ENCODE data around the gene WDPCP.
"Not testable (repeated sequence)": the region's sequence is repeated elsewhere in the genome, so short reads cannot be mapped to it uniquely, and the experiment has no call there.

Gene WDPCP

GRCh38 chr2:63588385-63589147, at the start of gene WDPCP, which contains the start of gene MDH1:
Gene WDPCP, minus strand, starts transcription at chr2:63588477. Its CDS starts 206 bp downstream, at chr2:63588271.
Gene MDH1, plus strand, starts transcription at chr2:63588963. Its CDS starts 81 bp downstream, at chr2:63589044.
- peak; percentile 96 for DNase-seq

DNA sequence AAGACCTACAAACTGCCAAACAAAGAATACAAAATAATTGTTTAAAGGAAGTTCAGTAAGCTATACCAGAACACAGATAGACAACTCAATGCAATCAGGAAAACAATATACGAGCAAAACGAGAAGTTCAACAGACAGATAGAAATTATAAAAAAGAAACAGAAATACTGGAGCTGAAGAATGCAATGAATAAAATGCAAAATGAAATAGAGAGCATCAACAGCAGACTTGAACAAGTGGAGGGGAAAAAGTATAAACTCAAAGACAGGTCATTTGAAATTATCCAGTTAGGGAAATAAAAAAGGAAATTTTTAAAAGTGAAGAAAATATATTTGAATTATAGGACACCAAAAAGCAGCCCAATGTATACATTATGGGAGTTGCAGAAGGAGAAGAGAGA, 44.1 kb upstream of the WDPCP start:
- no peak for DNase-seq

DNA sequence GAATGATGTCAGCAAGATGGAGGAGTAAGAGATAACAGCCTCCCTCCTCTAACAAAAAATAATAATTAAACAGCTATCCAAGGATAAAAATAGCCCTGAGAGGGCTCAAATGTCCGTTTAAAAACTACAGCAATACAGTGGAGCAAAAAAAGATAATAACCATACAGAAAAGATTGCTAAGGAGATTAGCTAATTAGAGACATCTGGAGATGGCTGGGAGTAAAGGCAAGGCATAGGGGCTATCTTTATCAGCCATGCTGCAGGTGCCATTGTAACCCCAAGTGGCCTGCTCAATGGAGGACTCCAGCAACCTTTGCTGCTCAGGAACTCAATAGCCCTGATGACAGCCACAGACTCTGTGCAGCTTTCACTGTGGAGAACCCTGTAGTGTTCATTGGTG, 43.2 kb upstream of the WDPCP start:
- DNase-seq = no peak

GRCh38 chr2:63628403-63628942, 40.2 kb upstream of the WDPCP start:
- no peak for DNase-seq

- DNase-seq = no peak
Observed at GRCh38 chr2:63627866-63628265, 39.6 kb upstream of the WDPCP start.

GRCh38 chr2:63623763-63624162, 35.5 kb upstream of the WDPCP start:
- DNase-seq = not testable (repeated sequence)

DNA sequence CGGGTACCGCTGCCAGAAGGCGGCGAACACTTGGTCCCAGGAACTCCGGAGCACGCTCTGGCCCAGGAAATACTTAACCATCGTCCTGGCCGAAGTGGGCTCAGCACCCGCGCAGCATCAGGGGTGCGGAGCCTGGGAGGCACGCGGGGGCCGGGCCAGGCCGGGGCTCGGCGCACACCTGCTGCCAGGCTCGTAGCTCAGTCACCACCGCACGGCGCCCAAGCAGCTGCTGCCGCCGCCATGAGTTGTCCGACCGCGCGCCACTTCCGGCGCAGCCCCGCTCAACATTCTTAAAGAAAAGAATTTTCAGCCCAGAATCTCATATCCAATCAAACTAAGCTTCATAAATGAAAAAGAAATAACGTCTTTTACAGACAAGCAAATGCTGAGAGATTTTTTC, 34.5 kb upstream of the WDPCP start:
- no peak for DNase-seq

- no peak for DNase-seq
Observed at GRCh38 chr2:63619328-63619727, 31.1 kb upstream of the WDPCP start.

DNA sequence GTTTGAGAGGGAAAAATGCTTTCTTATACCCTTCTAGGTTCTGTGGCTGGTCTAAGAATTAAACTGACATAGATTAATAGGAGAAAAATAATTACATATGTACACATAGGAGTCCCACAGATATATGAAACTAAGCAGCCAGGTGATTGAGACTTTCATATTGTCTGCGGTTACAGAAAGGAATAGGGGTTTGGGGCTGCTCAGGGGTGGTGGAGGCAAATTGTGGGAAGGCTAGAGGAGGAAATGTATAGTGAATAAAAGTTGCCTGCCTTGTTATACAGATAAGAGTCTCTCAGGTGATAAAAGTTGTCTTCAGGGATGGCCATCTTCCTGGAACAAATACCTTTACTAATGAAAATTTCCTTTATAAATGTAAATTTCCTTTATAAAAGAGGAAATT, 29.1 kb upstream of the WDPCP start:
- no peak for DNase-seq

- DNase-seq = no peak
Observed at GRCh38 chr2:63614983-63615945, 27.0 kb upstream of the WDPCP start.

DNA sequence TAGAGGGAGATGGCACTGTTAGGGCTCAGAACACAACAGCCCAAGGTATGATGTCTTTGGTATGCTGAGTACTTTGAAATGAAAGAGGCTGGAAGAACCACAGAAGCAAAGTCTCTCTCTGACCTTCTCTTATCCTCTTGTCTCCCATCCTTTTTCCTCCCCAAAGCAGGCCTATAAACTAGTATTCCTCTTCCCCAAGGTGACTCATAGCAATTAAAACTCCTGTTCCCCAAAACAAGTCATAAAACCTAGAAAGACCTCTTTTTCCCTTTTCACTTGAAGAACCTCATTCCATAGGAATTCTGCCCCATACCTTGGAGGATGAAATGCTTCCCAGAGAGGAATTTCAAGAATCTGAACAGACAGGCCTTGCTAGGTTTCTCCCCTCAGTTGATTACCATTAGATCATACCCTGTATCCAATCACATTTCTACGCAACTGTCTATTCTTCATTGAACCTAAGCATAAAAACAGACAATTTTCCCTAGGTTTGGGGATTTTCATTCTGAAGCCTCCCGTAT, 26.2 kb upstream of the WDPCP start:
- no peak for DNase-seq

GRCh38 chr2:63613391-63613901, 25.2 kb upstream of the WDPCP start:
- DNase-seq = no peak

- DNase-seq = no peak
Observed at GRCh38 chr2:63610525-63610924, 22.2 kb upstream of the WDPCP start.

- not testable (repeated sequence) for DNase-seq
Observed at GRCh38 chr2:63608865-63609264, 20.6 kb upstream of the WDPCP start.

DNA sequence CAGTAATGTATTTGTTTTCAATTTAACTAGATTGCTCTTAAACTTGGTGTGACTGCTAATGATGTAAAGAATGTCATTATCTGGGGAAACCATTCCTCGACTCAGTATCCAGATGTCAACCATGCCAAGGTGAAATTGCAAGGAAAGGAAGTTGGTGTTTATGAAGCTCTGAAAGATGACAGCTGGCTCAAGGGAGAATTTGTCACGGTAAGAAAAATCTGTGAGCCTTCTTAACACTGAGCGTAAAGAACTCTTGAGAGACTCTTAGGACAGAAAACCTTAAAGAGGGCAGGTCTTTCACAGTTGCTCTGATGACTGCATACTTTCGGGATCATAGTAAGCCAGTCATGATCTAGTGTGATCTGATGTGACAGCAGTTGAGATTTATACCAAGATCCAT, 16.4 kb upstream of the WDPCP start:
- DNase-seq = no peak

DNA sequence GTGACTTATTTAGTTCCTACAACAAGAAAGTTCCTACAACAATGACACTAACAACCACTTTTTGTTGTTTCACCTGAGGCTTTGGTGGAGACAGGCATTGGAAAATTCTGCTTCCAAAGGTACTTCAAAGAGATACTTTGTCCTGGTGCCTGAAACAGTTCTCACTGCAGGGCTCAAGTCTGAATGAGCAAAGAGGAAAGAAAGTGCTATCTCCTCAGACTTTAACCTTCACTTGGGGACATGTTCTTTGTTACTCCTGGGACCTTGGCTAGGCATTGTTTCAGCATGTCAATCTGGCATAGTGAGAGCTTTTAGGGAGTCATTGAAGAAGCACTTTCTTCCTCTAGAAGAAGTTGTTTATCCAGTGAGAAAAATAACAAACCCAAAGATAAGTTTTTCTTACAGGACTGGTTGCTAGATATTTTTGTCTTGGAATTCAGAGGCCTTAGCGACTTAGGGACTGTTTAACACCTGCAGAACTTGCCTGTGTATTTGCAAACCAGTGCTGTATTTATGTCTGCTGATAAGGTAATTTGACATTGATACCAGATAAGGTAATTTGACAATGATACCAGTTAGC, 12.7 kb upstream of the WDPCP start:
- no peak for DNase-seq

GRCh38 chr2:63598981-63599380, 10.7 kb upstream of the WDPCP start:
- DNase-seq = no peak

DNA sequence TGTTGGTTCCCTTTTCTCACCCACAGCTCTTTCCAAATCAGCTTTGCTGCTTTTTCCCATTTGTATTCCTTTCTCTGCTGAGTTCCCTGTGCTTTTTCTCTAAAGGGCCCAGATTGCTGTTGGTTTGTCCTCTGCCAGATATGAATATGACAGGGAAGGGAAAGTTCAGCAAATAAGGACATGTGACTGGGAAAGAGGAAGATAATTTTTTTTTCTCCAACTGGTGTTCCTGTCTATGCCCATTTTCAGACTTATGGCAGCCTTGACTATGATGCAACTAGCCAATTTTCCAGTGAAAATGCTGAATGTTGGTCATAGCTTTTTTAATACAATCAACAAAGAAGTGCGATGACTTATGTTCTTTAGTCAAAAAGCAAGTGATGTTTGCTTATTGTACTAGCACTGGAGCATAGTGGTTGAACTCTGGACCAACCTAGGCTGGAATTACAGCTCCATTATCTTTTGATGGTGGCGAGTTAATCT, 8.2 kb upstream of the WDPCP start:
- no peak for DNase-seq

- DNase-seq = no peak
Observed at GRCh38 chr2:63594660-63595059, 6.4 kb upstream of the WDPCP start.

DNA sequence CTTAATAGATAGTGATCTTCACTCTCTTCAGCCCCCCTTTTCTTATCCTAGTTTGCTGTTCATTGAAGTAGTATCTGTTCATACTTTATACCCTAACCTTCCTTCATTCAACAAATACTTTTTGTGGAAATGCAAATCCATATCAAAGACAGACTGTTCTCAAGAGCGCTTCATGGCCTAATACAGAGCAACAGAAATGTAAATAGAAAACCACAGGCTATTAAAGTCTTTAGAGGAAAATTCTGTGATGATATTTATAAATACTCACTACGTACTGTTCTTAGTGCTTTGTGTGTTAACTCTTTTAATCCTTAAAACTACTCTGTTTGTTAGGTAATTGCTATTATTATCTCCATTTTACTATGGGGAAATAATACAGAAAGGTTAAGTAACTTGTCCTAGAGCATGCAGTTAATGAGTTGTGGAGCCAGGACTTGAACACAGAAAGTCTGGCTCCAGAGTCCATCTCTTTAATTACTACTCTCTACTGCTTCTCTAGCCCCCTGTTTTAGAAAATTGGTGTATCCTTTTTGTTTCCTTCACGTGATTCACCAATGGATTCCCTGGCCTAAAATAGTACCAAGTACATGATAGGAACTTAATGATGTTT, 3.4 kb upstream of the WDPCP start:
- no peak for DNase-seq

GRCh38 chr2:63590626-63591408, 2.5 kb upstream of the WDPCP start:
- DNase-seq = no peak
